GM23338 (cell line): ENCODE results near the gene CARMIL1. TPM values are rescaled to one million over a fixed set of nuclear protein-coding genes. Genes with fewer than 3 reads are reported as not detected.

Experiments used
- ATAC-seq: fragments of 200-7000 bp; cut with Tn5 transposase; 3 replicates; pipeline ENCODE4 v1.9.1; 2020
- DNase-seq: peaks from one replicate; pipeline ENCODE4 v3.0.0-alpha.2; 2015; ENCODE audit warnings: low spot score
- H2AFZ ChIP-seq: fragments of 200-600 bp; sonication (generic); 2 replicates; pipeline ENCODE4 v1.8.0; 2016; ENCODE audit warnings: antibody characterized with exemption, mild to moderate bottlenecking, moderate library complexity
- H3F3A ChIP-seq: fragments of 200-600 bp; sonication (generic); replicated peaks from 2 replicates; pipeline ENCODE4 v1.8.0; 2017; ENCODE audit warnings: antibody characterized with exemption, mixed run types, low read depth
- H3K27ac ChIP-seq: fragments of 200-600 bp; sonication (generic); 2 replicates; pipeline ENCODE4 v1.6.1; 2016; ENCODE audit warnings: low read depth
- H3K27me3 ChIP-seq: fragments of 200-600 bp; sonication (generic); 2 replicates; pipeline ENCODE4 v1.8.0; 2016; ENCODE audit warnings: mild to moderate bottlenecking, mixed run types, moderate library complexity; ENCODE audit not compliant: insufficient read depth
- H3K36me3 ChIP-seq: fragments of 200-600 bp; sonication (generic); 2 replicates; pipeline ENCODE4 v1.8.0; 2016; ENCODE audit warnings: mild to moderate bottlenecking; ENCODE audit not compliant: insufficient read depth
- H3K4me1 ChIP-seq: fragments of 200-600 bp; sonication (generic); 2 replicates; pipeline ENCODE4 v1.8.0; 2016; ENCODE audit warnings: mild to moderate bottlenecking, moderate library complexity; ENCODE audit not compliant: insufficient read depth
- H3K4me2 ChIP-seq: fragments of 200-600 bp; sonication (generic); 2 replicates; pipeline ENCODE4 v1.7.1; 2017; ENCODE audit warnings: mixed run types
- H3K4me3 ChIP-seq: fragments of 200-600 bp; sonication (generic); 2 replicates; pipeline ENCODE4 v1.6.1; 2016; ENCODE audit warnings: mixed run types
- H3K79me2 ChIP-seq: fragments of 200-600 bp; sonication (generic); replicated peaks from 2 replicates; pipeline ENCODE4 v1.8.0; 2017; ENCODE audit warnings: mild to moderate bottlenecking; ENCODE audit not compliant: insufficient read depth
- H3K9me2 ChIP-seq: fragments of 200-600 bp; sonication (generic); 2 replicates; pipeline ENCODE4 v1.8.0; 2017; ENCODE audit not compliant: insufficient read depth
- H4K20me1 ChIP-seq: fragments of 200-600 bp; sonication (generic); replicated peaks from 2 replicates; pipeline ENCODE4 v1.8.0; 2017; ENCODE audit warnings: mild to moderate bottlenecking; ENCODE audit not compliant: insufficient read depth
- H3K27ac Mint-ChIP-seq: 2 replicates; pipeline ENCODE4 v1.8.0; 2020; ENCODE audit warnings: inconsistent platforms, mild to moderate bottlenecking, moderate library complexity, mixed read lengths
- H3K27me3 Mint-ChIP-seq: 3 replicates; pipeline ENCODE4 v1.8.0; 2022; ENCODE audit warnings: low read depth, mild to moderate bottlenecking, moderate library complexity, mixed read lengths, inconsistent platforms; ENCODE audit not compliant: insufficient read depth, poor library complexity
- H3K36me3 Mint-ChIP-seq: 3 replicates; pipeline ENCODE4 v1.8.0; 2021; ENCODE audit warnings: low read depth, mild to moderate bottlenecking, inconsistent platforms, moderate library complexity, mixed read lengths
- H3K4me1 Mint-ChIP-seq: 3 replicates; pipeline ENCODE4 v1.8.0; 2020; ENCODE audit warnings: mild to moderate bottlenecking, inconsistent platforms, mixed read lengths
- H3K4me3 Mint-ChIP-seq: 3 replicates; pipeline ENCODE4 v1.8.0; 2021; ENCODE audit warnings: moderate library complexity, mild to moderate bottlenecking, inconsistent platforms, mixed read lengths
- H3K9me3 Mint-ChIP-seq: 3 replicates; pipeline ENCODE4 v1.8.0; 2020; ENCODE audit warnings: moderate library complexity, mild to moderate bottlenecking, inconsistent platforms, mixed read lengths
- CREB1 ChIP-seq: fragments of 250-450 bp; sonication (Bioruptor Pico); IDR thresholded peaks from 2 replicates; pipeline ENCODE4 v1.5.0; 2020; ENCODE audit warnings: low read depth, mild to moderate bottlenecking, moderate library complexity
- CTCF ChIP-seq, 2 experiments: fragments of 200-600 bp in 1 of 2; sonication (generic) in 1 of 2; conservative IDR thresholded peaks; 2 replicates each; pipeline versions ENCODE4 v1.5.1 to v1.6.1; 2016 to 2017; ENCODE audit warnings: antibody characterized with exemption in 2 of 2, low read depth in 2 of 2, mild to moderate bottlenecking in 2 of 2, moderate library complexity in 1 of 2
- EZH2 ChIP-seq: fragments of 200-600 bp; sonication (generic); IDR thresholded peaks from one replicate; pipeline ENCODE4 v1.8.0; 2017; ENCODE audit warnings: antibody characterized with exemption, mild to moderate bottlenecking, low read depth; ENCODE audit not compliant: unreplicated experiment
- EZH2phosphoT487 ChIP-seq: fragments of 200-600 bp; sonication (generic); IDR thresholded peaks from one replicate; pipeline ENCODE4 v1.8.1; 2018; ENCODE audit warnings: antibody characterized with exemption; ENCODE audit not compliant: unreplicated experiment
- JUNB ChIP-seq: IDR thresholded peaks from one replicate; pipeline ENCODE4 v1.6.1; 2016; ENCODE audit warnings: antibody characterized with exemption; ENCODE audit not compliant: unreplicated experiment
- NANOG ChIP-seq: IDR thresholded peaks from 2 replicates; pipeline ENCODE4 v1.6.1; 2016; ENCODE audit warnings: antibody characterized with exemption, borderline replicate concordance
- POLR2AphosphoS5 ChIP-seq: IDR thresholded peaks from 2 replicates; pipeline ENCODE4 v1.6.1; 2016; ENCODE audit warnings: antibody characterized with exemption, low read depth
- STAT1 ChIP-seq: IDR thresholded peaks from one replicate; pipeline ENCODE4 v1.6.1; 2016; ENCODE audit warnings: antibody characterized with exemption; ENCODE audit not compliant: unreplicated experiment
- ZNF114 ChIP-seq: fragments of 250-450 bp; sonication (Bioruptor Pico); IDR thresholded peaks from 2 replicates; pipeline ENCODE4 v1.5.0; 2020; ENCODE audit warnings: mild to moderate bottlenecking, moderate library complexity
- ZNF331 ChIP-seq: fragments of 250-450 bp; sonication (Bioruptor Pico); IDR thresholded peaks from 2 replicates; pipeline ENCODE4 v1.5.0; 2020; ENCODE audit warnings: low read depth, mild to moderate bottlenecking, moderate library complexity
- polyA plus RNA-seq: library from polyadenylated mRNA; unstranded; fragments of >200 nt; fragmentation: Nextera tagmentation; extraction: Ambion mirVana; gene quantifications from 2 replicates; pipeline ENCODE4 v1.2.1, GENCODE V29; 2016
- total RNA-seq: library from RNA; depleted of rRNA; stranded (reverse); fragments of >200 nt; shearing (Covaris generic); gene quantifications from 2 replicates; pipeline ENCODE4 v1.2.3, GENCODE V29; 2014
- TF ChIP-seq, protein P1 (sequence below): fragments of 250-450 bp; sonication (Bioruptor Pico); IDR thresholded peaks from 2 replicates; pipeline ENCODE4 v1.5.0; 2020; ENCODE audit warnings: mild to moderate bottlenecking, moderate library complexity
- TF ChIP-seq, protein P2 (sequence below): IDR thresholded peaks from one replicate; pipeline ENCODE4 v1.6.1; 2018; ENCODE audit warnings: antibody characterized with exemption; ENCODE audit not compliant: unreplicated experiment
- TF ChIP-seq, protein P3 (sequence below): IDR thresholded peaks from 2 replicates; pipeline ENCODE4 v1.6.1; 2016; ENCODE audit warnings: antibody characterized with exemption

Gene CARMIL1
- total and polyA plus RNA-seq, 2 experiments from 2014 or later: 43.2 to 66.9 TPM

- H3K27ac ChIP-seq: no peak overlapping the region
- H3K9me2 ChIP-seq: no peaks in the 10 kb centered on the region; the same call in 1 of the 2 replicates
- ATAC-seq (no peak), DNase-seq (no peak)
- H4K20me1 ChIP-seq: peaks cover 9% of the 10 kb centered on the region; the same call in 1 of the 2 replicates
- Mint-ChIP-seq H3K27ac (no peak overlapping the region), H3K4me1 (0 out of 3 replicates have a peak, but pooled peaks cover 8% of the 10 kb centered on the region), H3K36me3 (peaks cover 5% of the 10 kb centered on the region; the same call in 1 of the 3 replicates), H3K4me3 (no peak overlapping the region), H3K27me3 (peaks cover 3% of the 10 kb centered on the region), H3K9me3 (peaks cover 2% of the 10 kb centered on the region; the same call in 1 of the 3 replicates)
- no peaks in the 10 kb centered on the region for H3K36me3 ChIP-seq
- no peaks in the 10 kb centered on the region for H3F3A ChIP-seq
- peaks cover 96% of the 10 kb centered on the region for H3K79me2 ChIP-seq
- no peak overlapping the region for H3K4me3 ChIP-seq
- no peak overlapping the region for H3K4me2 ChIP-seq
- no peak overlapping the region for H2AFZ ChIP-seq
- TF ChIP-seq, protein P1, sequence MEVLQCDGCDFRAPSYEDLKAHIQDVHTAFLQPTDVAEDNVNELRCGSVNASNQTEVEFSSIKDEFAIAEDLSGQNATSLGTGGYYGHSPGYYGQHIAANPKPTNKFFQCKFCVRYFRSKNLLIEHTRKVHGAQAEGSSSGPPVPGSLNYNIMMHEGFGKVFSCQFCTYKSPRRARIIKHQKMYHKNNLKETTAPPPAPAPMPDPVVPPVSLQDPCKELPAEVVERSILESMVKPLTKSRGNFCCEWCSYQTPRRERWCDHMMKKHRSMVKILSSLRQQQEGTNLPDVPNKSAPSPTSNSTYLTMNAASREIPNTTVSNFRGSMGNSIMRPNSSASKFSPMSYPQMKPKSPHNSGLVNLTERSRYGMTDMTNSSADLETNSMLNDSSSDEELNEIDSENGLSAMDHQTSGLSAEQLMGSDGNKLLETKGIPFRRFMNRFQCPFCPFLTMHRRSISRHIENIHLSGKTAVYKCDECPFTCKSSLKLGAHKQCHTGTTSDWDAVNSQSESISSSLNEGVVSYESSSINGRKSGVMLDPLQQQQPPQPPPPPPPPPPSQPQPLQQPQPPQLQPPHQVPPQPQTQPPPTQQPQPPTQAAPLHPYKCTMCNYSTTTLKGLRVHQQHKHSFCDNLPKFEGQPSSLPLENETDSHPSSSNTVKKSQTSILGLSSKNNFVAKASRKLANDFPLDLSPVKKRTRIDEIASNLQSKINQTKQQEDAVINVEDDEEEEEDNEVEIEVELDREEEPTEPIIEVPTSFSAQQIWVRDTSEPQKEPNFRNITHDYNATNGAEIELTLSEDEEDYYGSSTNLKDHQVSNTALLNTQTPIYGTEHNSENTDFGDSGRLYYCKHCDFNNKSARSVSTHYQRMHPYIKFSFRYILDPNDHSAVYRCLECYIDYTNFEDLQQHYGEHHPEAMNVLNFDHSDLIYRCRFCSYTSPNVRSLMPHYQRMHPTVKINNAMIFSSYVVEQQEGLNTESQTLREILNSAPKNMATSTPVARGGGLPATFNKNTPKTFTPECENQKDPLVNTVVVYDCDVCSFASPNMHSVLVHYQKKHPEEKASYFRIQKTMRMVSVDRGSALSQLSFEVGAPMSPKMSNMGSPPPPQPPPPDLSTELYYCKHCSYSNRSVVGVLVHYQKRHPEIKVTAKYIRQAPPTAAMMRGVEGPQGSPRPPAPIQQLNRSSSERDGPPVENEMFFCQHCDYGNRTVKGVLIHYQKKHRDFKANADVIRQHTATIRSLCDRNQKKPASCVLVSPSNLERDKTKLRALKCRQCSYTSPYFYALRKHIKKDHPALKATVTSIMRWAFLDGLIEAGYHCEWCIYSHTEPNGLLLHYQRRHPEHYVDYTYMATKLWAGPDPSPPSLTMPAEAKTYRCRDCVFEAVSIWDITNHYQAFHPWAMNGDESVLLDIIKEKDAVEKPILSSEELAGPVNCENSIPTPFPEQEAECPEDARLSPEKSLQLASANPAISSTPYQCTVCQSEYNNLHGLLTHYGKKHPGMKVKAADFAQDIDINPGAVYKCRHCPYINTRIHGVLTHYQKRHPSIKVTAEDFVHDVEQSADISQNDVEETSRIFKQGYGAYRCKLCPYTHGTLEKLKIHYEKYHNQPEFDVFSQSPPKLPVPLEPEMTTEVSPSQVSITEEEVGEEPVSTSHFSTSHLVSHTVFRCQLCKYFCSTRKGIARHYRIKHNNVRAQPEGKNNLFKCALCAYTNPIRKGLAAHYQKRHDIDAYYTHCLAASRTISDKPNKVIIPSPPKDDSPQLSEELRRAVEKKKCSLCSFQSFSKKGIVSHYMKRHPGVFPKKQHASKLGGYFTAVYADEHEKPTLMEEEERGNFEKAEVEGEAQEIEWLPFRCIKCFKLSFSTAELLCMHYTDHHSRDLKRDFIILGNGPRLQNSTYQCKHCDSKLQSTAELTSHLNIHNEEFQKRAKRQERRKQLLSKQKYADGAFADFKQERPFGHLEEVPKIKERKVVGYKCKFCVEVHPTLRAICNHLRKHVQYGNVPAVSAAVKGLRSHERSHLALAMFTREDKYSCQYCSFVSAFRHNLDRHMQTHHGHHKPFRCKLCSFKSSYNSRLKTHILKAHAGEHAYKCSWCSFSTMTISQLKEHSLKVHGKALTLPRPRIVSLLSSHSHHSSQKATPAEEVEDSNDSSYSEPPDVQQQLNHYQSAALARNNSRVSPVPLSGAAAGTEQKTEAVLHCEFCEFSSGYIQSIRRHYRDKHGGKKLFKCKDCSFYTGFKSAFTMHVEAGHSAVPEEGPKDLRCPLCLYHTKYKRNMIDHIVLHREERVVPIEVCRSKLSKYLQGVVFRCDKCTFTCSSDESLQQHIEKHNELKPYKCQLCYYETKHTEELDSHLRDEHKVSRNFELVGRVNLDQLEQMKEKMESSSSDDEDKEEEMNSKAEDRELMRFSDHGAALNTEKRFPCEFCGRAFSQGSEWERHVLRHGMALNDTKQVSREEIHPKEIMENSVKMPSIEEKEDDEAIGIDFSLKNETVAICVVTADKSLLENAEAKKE: no peak
- TF ChIP-seq EZH2phosphoT487: no peak
- no peak for TF ChIP-seq EZH2
- TF ChIP-seq, protein P2, sequence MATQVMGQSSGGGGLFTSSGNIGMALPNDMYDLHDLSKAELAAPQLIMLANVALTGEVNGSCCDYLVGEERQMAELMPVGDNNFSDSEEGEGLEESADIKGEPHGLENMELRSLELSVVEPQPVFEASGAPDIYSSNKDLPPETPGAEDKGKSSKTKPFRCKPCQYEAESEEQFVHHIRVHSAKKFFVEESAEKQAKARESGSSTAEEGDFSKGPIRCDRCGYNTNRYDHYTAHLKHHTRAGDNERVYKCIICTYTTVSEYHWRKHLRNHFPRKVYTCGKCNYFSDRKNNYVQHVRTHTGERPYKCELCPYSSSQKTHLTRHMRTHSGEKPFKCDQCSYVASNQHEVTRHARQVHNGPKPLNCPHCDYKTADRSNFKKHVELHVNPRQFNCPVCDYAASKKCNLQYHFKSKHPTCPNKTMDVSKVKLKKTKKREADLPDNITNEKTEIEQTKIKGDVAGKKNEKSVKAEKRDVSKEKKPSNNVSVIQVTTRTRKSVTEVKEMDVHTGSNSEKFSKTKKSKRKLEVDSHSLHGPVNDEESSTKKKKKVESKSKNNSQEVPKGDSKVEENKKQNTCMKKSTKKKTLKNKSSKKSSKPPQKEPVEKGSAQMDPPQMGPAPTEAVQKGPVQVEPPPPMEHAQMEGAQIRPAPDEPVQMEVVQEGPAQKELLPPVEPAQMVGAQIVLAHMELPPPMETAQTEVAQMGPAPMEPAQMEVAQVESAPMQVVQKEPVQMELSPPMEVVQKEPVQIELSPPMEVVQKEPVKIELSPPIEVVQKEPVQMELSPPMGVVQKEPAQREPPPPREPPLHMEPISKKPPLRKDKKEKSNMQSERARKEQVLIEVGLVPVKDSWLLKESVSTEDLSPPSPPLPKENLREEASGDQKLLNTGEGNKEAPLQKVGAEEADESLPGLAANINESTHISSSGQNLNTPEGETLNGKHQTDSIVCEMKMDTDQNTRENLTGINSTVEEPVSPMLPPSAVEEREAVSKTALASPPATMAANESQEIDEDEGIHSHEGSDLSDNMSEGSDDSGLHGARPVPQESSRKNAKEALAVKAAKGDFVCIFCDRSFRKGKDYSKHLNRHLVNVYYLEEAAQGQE: no peak
- TF ChIP-seq STAT1: no peak
- no peak for TF ChIP-seq ZNF331
- no peak for TF ChIP-seq ZNF114 (CRISPR knock-in tag)
- TF ChIP-seq CTCF (conservative IDR thresholded peaks at IDR 0.05; ENCODE audit: low read depth in 2 of 2): no peak
- TF ChIP-seq NANOG: no peak
- TF ChIP-seq JUNB: no peak
- TF ChIP-seq, protein P3, sequence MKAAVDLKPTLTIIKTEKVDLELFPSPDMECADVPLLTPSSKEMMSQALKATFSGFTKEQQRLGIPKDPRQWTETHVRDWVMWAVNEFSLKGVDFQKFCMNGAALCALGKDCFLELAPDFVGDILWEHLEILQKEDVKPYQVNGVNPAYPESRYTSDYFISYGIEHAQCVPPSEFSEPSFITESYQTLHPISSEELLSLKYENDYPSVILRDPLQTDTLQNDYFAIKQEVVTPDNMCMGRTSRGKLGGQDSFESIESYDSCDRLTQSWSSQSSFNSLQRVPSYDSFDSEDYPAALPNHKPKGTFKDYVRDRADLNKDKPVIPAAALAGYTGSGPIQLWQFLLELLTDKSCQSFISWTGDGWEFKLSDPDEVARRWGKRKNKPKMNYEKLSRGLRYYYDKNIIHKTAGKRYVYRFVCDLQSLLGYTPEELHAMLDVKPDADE: no peak
- TF ChIP-seq POLR2AphosphoS5: no peak
- TF ChIP-seq CREB1 (CRISPR knock-in tag): no peak
- H3K4me1 ChIP-seq: peaks cover 4% of the 10 kb centered on the region; the same call in 1 of the 2 replicates
- no peaks in the 10 kb centered on the region for H3K27me3 ChIP-seq
Measured at GRCh38 chr6:25352285-25352684, 73.1 kb downstream of the CARMIL1 start.
